Measurements from ENCODE around the gene TRMT2A. TPM values are rescaled to one million over a fixed set of nuclear protein-coding genes. Genes with fewer than 3 reads are reported as not detected.

TRMT2A gene
- total RNA-seq, 3 donors from 2014 or later = 143 to 161 (median 146) TPM

DNA sequence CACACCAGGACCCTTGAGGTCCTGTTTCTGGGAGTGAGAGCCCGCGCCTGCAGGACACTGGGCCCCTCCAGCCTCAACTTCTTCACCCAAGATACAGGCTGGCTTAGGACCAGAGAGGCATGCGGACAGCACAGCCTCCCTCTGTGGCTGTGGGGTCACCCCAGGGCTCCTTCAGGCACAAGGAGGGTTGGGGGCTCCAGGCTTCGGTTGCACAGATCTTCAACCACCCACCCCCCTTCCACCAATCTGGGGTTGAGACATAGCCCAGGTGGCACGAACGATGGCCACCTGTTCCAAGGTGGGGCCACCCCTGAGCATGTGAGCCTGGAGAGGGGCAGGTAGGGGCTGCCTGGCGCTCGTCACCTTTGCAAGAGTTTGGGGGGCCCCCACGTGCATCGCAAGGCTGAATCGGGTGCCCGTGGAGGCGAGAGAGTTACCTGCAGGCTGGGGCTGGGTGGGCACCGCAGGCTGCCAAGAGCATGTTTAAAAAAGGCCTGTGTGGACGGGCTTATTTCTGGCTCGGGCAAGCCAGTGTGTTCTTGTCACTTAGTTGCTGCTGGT is 15.7 kb upstream of the TRMT2A start:
- peak overlapping the region; percentile 80 for H3K4me3 Mint-ChIP-seq
- peaks cover 41% of the 10 kb centered on the region for H3K4me1 Mint-ChIP-seq (ENCODE audit: low read depth)
- ATAC-seq (no peak), DNase-seq (no peak)
- peaks cover under 1% of the 10 kb centered on the region for H3K36me3 Mint-ChIP-seq (ENCODE audit: insufficient read depth)
- no peaks in the 10 kb centered on the region for H3K9me3 Mint-ChIP-seq
- no peaks in the 10 kb centered on the region for H3K27me3 Mint-ChIP-seq (ENCODE audit: low read depth)

DNA sequence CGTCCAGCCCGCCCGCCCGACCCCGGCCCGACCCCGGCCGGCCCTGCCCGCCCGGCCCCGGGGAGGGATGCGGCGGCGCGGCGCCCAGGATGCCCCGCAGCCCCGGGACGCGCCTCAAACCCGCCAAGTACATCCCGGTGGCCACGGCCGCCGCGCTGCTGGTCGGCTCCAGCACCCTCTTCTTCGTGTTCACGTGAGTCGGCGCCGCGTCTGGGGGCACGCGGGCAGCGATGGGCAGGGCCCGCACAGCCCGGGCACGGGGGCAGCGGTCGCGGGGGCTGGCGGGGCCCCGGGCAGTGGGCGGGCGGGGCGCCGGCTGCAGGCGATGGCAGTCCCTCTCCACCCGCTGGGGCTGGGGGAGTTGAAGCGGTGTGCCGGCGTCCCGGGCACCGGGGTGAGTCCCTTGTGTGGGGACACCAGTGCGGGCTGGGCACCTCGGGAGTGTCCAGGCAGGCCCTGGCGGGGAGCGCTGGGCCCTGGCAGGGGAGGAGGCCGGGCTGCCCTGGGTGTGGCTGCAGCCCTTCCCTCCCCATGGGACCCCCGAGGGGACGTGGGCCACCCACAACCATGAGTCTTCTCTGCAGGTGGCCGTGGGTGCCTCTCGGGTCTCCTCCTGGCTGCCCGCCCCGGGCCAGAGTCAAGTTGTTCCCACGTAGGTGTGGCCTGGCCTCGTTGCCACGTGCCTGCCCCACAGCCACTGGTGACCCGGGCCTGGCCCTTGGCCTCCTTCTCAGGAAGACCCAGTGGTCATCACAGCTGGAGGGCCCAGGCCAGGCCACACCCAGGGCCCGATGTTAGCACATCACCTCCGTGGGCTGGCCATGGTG is 15.0 kb upstream of the TRMT2A start:
- peak; percentile 0 to 8 for ATAC-seq
- Mint-ChIP-seq H3K4me3 (peak overlapping the region; percentile 80), H3K36me3 (ENCODE audit: insufficient read depth) (peaks cover 5% of the 10 kb centered on the region), H3K9me3 (no peaks in the 10 kb centered on the region), H3K27me3 (ENCODE audit: low read depth) (no peaks in the 10 kb centered on the region), H3K4me1 (ENCODE audit: low read depth) (peaks cover 39% of the 10 kb centered on the region)
- DNase-seq = no peak

DNA sequence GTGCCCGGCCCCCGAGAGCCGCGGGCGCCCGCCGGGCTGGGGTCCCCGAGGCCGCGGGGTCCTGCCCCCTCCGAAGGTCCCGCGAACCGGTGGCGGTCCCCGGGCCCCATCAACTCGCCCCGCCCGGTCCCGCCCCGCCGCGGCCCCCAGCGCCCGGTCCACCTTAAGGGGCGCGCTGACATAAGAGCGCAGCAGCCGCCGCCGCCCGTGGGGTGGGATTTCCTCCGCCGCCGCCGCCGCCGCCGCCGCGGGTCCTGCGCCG is 14.5 kb upstream of the TRMT2A start, which contains the start of gene ZDHHC8:
TSS of gene ZDHHC8 (plus strand) at position 208 of the 262 bp plus-strand sequence. CDS start 144 bp downstream, outside the sequence.
- ATAC-seq (peak; percentile 73 to 77), DNase-seq (peak; percentile 40)
- H3K27me3 Mint-ChIP-seq (ENCODE audit: low read depth) = no peaks in the 10 kb centered on the region
- peaks cover 36% of the 10 kb centered on the region for H3K4me1 Mint-ChIP-seq (ENCODE audit: low read depth)
- peaks cover 5% of the 10 kb centered on the region for H3K36me3 Mint-ChIP-seq (ENCODE audit: insufficient read depth)
- no peaks in the 10 kb centered on the region for H3K9me3 Mint-ChIP-seq
- peak within 1 kb of the TSS; percentile 80 for H3K4me3 Mint-ChIP-seq

DNA sequence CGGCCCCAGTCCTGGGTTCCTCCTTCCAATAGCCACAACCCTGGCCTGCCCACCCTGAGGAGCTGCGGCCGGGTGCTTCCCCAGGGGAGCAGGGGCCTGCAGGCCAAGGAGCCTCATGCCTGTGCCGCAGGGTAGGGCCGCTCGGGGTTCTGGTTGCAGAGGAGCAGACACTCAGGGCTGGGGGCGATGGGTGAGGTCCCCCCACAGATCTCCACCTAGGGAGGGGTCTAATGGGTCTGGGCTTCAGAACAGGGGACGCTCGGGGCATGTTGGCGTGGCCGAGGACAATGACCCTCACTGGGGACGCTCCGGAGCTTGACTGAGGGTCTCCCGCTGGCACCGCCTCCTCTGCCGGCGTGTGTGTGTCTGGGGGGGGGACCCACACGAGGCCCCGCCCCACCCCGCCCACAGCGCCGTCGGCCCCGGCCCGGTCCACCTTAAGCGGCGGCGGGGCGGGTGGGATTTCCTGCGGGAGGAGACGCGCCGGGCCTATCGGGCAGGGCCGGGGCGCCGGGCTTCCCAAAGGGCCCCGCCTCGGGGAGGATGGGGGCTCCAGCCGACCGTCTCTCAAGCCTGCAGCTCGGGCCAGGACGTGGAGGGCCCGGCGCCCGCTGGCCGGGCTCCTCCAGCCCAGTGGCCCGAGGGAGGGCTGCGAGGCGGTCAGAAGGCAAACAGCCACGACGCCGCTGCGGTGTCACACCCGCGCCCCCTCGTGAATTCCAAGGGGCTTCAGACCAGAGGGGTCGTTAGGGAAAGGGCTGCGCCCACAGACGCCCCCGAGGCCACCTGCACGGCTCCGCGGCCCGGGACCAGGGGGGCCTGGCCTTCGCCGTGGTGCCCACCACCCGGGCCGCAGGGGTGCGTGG is 13.9 kb upstream of the TRMT2A start:
- DNase-seq (peak; percentile 79), ATAC-seq (peak; percentile 80 to 81)
- Mint-ChIP-seq H3K27me3 (ENCODE audit: low read depth) (no peaks in the 10 kb centered on the region), H3K9me3 (no peaks in the 10 kb centered on the region), H3K4me1 (ENCODE audit: low read depth) (peaks cover 32% of the 10 kb centered on the region), H3K36me3 (ENCODE audit: insufficient read depth) (peaks cover 7% of the 10 kb centered on the region), H3K4me3 (peak overlapping the region; percentile 64)

DNA sequence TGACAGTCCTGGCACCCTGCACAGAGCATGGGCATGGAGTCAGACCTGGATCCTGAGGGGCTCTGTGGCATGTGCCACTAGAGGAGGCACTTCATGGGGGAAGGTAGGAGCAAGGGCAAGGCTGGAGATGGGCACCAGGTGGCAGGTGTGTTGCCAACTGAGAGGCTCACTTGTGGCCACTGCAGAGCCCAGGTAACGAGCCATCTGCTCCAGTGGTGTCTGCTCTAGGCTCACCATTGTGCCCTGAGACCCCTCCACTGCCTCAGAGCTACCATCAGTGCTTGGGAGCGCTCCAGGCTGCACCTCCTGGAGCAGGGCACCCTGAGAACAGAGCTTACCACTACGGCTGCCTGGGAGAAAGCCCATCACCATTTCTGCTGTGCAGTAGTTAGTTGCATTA is 13.3 kb upstream of the TRMT2A start:
- Mint-ChIP-seq H3K4me3 (peak overlapping the region; percentile 64), H3K4me1 (ENCODE audit: low read depth) (peaks cover 30% of the 10 kb centered on the region), H3K36me3 (ENCODE audit: insufficient read depth) (peaks cover 13% of the 10 kb centered on the region), H3K9me3 (no peaks in the 10 kb centered on the region), H3K27me3 (ENCODE audit: low read depth) (no peaks in the 10 kb centered on the region)
- ATAC-seq (no peak), DNase-seq (no peak)

DNA sequence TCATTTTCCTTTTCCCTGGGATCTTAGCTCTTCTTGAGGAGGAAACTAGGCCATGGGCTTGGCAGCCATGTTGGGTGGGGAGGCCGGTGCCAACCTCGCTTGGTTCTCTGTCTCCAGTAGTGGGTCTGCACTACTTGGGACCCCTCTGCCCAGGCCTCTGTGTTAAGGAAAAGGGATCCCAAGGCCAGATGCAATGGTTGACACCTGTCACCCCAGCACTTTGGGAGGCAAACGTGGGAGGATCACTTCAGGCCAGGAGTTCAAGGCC is 12.7 kb upstream of the TRMT2A start:
- Mint-ChIP-seq H3K4me3 (no peak overlapping the region), H3K36me3 (ENCODE audit: insufficient read depth) (peaks cover 15% of the 10 kb centered on the region)

DNA sequence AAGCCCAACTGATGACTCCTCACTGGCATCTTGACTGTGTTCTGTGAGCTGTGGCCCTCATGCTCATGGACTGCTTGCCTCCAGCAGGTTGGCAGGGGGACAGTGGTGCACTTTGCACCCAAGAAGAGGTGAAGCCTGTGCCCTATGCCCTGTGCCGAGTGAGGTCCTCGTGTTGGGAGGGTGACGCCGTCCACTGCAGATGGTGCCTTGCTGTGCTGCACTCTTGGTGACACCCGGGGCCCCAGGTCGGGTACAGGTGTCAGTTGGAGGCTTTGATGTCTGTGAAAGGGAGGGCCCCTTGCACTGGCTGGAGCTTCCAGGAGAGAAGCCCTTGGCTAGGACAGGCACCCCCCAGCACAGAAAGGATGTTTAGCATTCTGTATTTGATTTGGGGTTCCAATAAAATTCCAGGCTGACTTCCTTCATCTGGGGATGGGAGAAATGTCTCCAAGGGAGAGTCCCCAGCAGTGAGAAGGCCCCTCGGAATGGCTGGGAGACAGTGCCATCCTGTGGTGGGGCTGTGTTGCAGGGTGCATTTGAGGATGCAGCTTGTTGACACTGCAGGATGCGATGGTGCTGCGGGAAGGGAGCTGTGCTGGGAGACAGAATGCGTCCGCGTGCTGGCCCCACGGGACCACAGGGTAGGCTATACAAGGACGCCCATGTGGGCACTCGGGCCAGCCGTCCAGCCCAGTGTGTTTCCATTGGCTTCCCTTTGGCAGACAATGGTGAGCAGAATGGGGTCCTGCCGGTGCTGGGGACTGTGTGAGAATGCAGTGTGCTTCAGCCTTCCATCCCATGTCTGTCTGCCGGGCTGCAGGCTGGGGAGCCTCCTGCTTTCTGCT is 12.1 kb upstream of the TRMT2A start:
- Mint-ChIP-seq H3K9me3 (no peaks in the 10 kb centered on the region), H3K4me3 (no peak overlapping the region)
- peak in 1 of 2 donors; percentile 5 for ATAC-seq

More for the DNA sequence above, 12.7 kb upstream of the TRMT2A start:
- no peak for ATAC-seq
- DNase-seq = no peak
- Mint-ChIP-seq H3K9me3 (no peaks in the 10 kb centered on the region), H3K27me3 (ENCODE audit: low read depth) (no peaks in the 10 kb centered on the region), H3K4me1 (ENCODE audit: low read depth) (peaks cover 28% of the 10 kb centered on the region)

DNA sequence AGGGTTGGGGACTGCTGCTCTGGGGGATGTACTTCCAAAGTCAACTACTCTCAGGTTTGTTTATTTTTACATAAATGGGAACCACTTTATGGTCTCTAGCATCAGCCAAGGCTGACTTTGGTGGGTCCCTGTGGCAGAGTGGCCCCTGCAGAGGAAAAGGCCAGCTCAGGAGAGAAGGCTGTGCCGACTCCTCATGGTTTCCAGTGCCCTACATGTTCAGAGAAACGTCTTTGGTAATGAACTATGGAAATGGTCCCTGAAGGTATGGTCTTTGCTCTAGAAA is 11.5 kb upstream of the TRMT2A start:
- no peak overlapping the region for H3K4me3 Mint-ChIP-seq

More for the DNA sequence above, 12.1 kb upstream of the TRMT2A start:
- peak; percentile 52 for DNase-seq
- peaks cover 15% of the 10 kb centered on the region for H3K36me3 Mint-ChIP-seq (ENCODE audit: insufficient read depth)
- peaks cover 22% of the 10 kb centered on the region for H3K4me1 Mint-ChIP-seq (ENCODE audit: low read depth)
- no peaks in the 10 kb centered on the region for H3K27me3 Mint-ChIP-seq (ENCODE audit: low read depth)

DNA sequence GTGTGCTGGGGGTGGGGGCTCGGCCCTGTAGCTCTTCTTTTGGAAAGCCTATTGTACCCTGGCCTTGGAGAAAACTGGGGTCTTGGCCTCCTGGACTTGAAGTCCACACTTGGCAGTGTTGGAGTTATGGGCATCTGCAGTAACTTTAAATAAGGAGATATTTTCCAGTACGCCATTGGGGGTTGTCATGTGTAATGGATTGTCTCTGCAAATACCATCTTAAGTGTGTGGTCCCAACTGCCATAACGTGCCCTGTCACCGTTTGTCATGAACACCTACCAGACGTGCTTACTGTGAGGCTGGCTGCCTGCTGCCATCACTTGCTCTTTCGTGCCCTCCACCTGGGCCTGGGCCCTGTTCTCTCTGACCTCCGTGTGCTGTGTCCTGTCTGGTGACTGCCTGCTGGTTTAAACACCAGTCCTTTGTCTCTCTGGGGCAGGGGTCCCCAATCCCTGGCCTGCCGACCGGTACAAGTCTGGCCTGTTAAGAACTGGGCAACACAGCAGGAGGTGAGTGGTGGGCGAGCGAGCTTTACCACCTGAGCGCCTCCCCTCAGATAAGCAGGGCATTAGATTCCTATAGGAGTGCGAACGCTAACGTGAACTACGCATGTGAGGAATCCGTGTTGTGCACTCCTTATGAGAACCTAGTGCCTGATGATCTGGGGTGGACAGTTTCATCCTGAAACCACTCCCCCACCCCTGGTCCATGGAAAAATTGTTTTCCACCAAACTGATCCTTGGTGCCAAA is 11.0 kb upstream of the TRMT2A start:
- H3K4me1 Mint-ChIP-seq (ENCODE audit: low read depth) = peaks cover 18% of the 10 kb centered on the region
- ATAC-seq (no peak), DNase-seq (no peak)
- H3K36me3 Mint-ChIP-seq (ENCODE audit: insufficient read depth) = peaks cover 15% of the 10 kb centered on the region
- no peaks in the 10 kb centered on the region for H3K27me3 Mint-ChIP-seq (ENCODE audit: low read depth)
- H3K4me3 Mint-ChIP-seq = no peak overlapping the region
- no peaks in the 10 kb centered on the region for H3K9me3 Mint-ChIP-seq

More for the DNA sequence above, 11.5 kb upstream of the TRMT2A start:
- Mint-ChIP-seq H3K36me3 (ENCODE audit: insufficient read depth) (peaks cover 15% of the 10 kb centered on the region), H3K4me1 (ENCODE audit: low read depth) (peaks cover 21% of the 10 kb centered on the region), H3K27me3 (ENCODE audit: low read depth) (no peaks in the 10 kb centered on the region), H3K9me3 (no peaks in the 10 kb centered on the region)
- ATAC-seq (no peak), DNase-seq (no peak)

DNA sequence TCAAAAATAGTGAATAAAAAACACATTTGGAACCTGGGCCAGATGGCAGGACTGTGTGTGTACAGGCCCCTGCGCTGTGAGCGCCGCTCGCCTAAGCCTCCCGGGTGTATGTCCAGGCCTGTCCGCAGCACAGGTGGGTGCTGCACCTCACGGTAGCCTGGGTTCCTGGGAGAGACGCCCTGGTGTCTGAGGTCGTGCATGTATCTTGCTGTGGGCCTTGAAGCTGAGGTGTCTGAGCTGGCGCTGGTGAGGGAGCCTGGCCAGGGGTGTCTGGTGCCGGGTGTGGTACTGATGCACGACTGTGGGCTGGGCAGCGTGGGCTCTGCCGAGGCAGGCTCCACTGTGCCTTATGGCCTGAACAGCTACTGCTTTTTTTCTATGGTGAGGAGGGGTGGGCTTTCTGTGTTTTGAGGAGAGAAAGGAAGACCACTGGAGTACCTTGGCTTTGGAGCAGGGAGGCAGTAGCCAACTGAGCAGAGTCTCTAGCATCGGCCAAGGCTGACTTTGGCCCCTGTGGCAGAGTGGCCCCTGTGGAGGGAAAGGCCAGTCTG is 10.4 kb upstream of the TRMT2A start:
- H3K27me3 Mint-ChIP-seq (ENCODE audit: low read depth) = no peaks in the 10 kb centered on the region
- H3K36me3 Mint-ChIP-seq (ENCODE audit: insufficient read depth) = peaks cover 15% of the 10 kb centered on the region
- H3K4me1 Mint-ChIP-seq (ENCODE audit: low read depth) = peaks cover 12% of the 10 kb centered on the region
- DNase-seq (no peak), ATAC-seq (no peak)
- H3K4me3 Mint-ChIP-seq = no peak overlapping the region
- no peaks in the 10 kb centered on the region for H3K9me3 Mint-ChIP-seq

DNA sequence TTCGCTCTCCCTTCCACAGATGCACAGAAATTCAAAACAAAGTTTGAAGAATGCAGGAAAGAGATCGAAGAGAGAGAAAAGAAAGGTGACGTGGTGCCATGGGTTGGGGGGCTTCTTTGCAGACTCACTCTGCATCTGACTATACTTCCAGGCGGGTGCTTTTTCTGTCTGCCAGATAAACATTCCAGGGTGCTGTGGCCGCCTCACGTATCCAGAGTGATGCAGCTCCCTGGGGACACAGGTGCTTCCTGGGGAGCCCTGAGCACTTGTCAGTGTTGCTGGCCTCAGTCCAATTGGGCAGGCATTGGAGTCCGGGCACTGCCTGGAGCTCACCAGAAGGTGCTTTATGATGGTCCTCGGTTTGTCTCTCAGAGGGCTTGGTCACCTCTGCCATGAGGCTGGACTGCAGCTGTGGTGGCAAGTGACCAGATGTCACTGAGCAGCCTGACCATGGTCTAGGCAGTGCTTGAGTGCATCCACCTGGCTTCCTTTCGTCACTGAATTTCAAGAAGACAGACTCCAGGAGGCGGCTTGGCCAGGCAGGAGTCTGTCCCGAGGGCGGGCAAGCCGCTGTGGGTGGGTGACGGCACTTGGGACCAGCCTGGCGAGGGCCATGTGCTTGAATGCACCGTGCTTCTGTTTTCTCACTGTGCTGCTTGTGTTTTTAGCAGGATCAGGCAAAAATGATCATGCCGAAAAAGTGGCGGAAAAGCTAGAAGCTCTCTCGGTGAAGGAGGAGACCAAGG is 9.4 kb upstream of the TRMT2A start:
- Mint-ChIP-seq H3K4me3 (no peak overlapping the region), H3K4me1 (ENCODE audit: low read depth) (peaks cover 20% of the 10 kb centered on the region), H3K9me3 (no peaks in the 10 kb centered on the region), H3K36me3 (ENCODE audit: insufficient read depth) (peaks cover 21% of the 10 kb centered on the region), H3K27me3 (ENCODE audit: low read depth) (no peaks in the 10 kb centered on the region)
- no peak for ATAC-seq
- DNase-seq = no peak

DNA sequence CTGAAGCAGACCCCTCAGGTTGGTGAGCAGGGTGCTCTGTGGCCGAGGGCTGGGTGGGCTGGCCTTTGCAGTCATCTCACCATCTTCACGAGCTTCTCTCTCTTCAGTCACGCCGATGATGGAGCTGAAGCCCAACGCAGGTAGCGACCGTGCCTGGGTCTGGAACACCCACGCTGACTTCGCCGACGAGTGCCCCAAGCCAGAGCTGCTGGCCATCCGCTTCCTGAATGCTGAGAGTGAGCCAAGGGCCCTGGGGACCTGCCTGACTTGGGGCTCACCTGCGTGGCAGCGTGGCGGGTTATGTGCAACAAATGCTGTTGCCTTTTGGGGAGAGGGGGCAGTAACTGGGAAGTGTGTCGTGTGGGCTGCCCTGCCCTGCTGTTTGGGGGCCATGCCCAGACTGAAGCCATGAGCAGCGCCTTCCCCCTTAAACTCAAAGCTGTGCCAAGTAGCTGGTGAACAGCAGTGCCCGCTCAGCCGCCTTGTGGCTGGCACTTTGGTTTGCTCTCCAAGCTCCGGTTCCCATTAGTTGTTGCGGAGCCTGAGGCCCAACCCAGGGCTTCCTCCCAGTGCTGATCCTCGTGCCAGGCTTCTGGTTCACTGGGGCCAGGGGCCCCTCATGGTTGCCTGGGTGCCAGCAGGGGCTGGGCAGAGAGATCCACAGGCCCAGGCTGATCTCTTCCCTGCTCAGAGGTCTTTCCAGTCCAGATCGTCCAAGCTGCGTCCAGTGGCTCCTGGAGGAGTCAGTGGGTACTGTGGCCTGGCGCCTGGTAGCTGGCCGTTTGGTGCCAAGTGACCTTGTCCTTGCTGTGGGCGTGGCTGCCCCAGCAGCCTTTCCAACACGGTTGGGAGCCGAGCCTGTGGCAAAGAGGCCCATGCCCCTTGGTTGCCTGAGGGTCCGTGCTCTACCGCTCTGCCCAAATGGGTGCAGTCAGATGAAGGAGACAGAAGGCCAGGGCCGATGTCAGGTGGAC is 8.5 kb upstream of the TRMT2A start:
- no peak for DNase-seq
- H3K4me3 Mint-ChIP-seq = no peak overlapping the region
- no peaks in the 10 kb centered on the region for H3K9me3 Mint-ChIP-seq
- H3K36me3 Mint-ChIP-seq (ENCODE audit: insufficient read depth) = peaks cover 22% of the 10 kb centered on the region
- ATAC-seq = no peak
- peaks cover 23% of the 10 kb centered on the region for H3K4me1 Mint-ChIP-seq (ENCODE audit: low read depth)
- H3K27me3 Mint-ChIP-seq (ENCODE audit: low read depth) = no peaks in the 10 kb centered on the region

Data from activated T-cell treated with anti-CD3 and anti-CD28 coated beads, Interleukin-2, amount 50 U/mL, for 4 hours (primary cell).